Kidney tubule cell (primary cell): Measurements from ENCODE around the gene TCF7L2.

Source experiments
- DNase-seq: peaks from one replicate; pipeline ENCODE4 v3.0.0-alpha.2; 2018; ENCODE audit warnings: low spot score

Gene TCF7L2

GRCh38 chr10:113179265-113179664 is 229.2 kb downstream of the TCF7L2 start:
- no peak for DNase-seq

DNA sequence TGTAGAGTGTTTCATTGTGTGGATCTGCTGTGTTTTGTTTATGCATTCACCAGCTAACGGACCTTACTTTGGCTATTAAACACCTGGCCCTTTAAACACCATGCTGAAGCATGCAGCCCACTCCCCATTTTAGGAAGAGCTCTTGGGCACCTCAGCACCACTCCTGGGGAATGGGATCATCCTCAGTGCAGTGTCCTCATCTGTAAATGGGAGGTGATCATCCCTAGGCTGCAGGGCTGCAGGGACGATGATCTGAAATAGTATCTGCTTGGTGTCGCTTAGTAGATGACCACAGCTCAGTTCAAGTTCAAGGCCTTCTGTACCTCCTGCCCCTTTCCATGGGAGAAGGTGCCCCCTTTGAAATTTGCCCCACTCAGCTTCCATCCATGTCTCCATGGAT is 229.9 kb downstream of the TCF7L2 start:
- no peak for DNase-seq

GRCh38 chr10:113180401-113181154 is 230.5 kb downstream of the TCF7L2 start:
- no peak for DNase-seq

DNA sequence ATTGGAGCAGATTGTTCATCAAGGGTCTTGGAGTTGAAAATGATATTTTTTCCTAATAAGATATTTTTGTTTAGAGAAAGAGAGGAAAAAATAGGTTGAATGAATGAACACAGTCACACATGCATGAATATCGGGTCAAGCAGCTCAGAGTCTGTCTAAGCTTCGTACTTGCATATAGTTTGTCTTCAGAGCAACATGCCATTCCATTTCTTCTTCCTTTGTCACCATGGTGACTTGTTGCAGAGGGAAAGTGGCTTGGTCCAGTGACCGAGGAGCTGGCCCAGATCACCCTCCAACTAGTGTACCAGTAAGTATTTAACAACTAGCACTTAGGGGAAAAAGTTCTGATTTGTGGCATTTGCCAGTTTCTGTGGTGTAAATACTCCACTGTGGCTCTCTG is 232.1 kb downstream of the TCF7L2 start:
- no peak for DNase-seq

- no peak for DNase-seq
These were observed 233.5 kb downstream of the TCF7L2 start for GRCh38 chr10:113183573-113183972.

- peak; percentile 13 for DNase-seq
These were observed 237.2 kb downstream of the TCF7L2 start for GRCh38 chr10:113187063-113187777.

- DNase-seq: peak; percentile 63
These were observed 249.4 kb downstream of the TCF7L2 start for GRCh38 chr10:113199459-113199858.

DNA sequence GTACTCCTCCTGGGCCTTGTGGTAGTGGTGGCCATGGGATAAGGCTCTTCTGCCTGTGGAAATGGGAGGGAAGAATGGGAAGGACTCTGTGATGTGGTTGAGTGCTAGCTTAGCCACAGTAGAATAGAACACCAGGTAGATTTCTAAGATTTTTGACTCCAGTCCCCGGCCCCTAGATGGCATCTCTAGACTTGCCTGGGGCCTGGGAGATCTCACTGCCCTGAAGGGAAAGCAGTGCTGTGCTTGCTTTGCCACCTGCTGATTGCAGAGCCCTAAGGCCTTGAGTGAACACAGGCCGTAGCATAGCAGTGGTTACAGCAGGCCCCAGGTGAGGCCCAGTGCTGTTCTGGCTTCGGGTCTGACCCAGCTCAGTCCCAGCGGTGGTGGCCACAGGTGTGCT is 252.0 kb downstream of the TCF7L2 start:
- no peak for DNase-seq

DNA sequence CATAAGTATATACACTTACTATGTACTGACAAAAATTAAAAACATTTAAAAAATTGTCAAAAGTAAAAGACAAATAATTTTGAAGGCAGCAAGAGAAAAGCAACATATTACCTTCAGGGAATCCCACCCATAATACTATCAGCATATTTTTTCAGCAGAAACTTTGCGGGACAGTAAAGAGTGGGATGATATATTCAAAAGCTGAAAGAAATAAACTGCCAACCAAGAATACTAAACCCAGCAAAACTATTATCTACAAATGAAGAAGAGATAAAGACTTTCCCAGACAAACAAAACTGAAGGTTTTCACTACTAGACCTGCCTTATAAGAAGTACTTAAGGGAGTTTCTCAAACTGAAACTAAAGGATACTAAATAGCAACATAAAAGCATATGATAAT is 257.9 kb downstream of the TCF7L2 start:
- no peak for DNase-seq

GRCh38 chr10:113213035-113213434 is 263.0 kb downstream of the TCF7L2 start:
- no peak for DNase-seq

DNA sequence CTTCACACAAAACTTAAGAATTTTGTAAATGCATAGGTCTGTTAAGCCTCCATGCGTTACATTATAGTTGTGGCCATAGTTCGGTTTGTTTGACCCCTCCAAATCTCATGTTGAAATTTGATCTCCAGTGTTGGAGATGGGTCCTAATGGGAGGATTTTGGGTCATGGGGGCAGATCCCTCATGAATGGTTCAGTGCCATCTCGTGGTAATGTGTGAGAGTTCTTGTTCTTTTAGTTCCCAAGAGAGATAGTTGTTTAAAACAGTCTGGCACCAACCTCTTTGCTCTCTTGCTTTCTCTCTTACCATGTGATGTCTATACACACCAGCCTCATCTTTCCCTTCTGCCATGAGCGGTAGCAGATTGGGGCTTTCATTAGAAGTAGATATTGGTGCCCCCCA is 264.3 kb downstream of the TCF7L2 start:
- DNase-seq: no peak

GRCh38 chr10:113216102-113216501 is 266.1 kb downstream of the TCF7L2 start:
- DNase-seq: peak; percentile 30
